ENCODE results near the gene NCAPD2. TPM values are rescaled to one million over a fixed set of nuclear protein-coding genes. Genes with fewer than 3 reads are reported as not detected.

NCAPD2 gene
- total RNA-seq, 1 experiment from 2014 or later = 103 TPM

- no peak overlapping the region for H3K4me2 ChIP-seq (ENCODE audit: low read depth, low read length, poor library complexity, severe bottlenecking)
Observed at GRCh38 chr12:6541371-6542165, 47.7 kb downstream of the NCAPD2 start.

GRCh38 chr12:6542209-6543009, 48.5 kb downstream of the NCAPD2 start:
- H4K20me1 ChIP-seq (ENCODE audit: insufficient read depth, low read depth, low read length) = peaks cover 3% of the 10 kb centered on the region; the same call in 1 of the 2 replicates
- H3K9ac ChIP-seq (ENCODE audit: low read length) = no peak overlapping the region
- H2AFZ ChIP-seq (ENCODE audit: low read length) = no peak overlapping the region
- H3K9me2 ChIP-seq (replicated peaks; ENCODE audit: insufficient read depth, low read length) = no peaks in the 10 kb centered on the region
- DNase-seq = no peak
- H3K79me2 ChIP-seq (ENCODE audit: low read length) = no peaks in the 10 kb centered on the region
- H3K27ac ChIP-seq (ENCODE audit: low read length) = no peak overlapping the region
- H3K4me2 ChIP-seq (ENCODE audit: low read depth, low read length, poor library complexity, severe bottlenecking) = no peak overlapping the region
- H3K27me3 ChIP-seq (ENCODE audit: low read length) = no peaks in the 10 kb centered on the region
- H3K9me3 ChIP-seq (ENCODE audit: low read length) = no peaks in the 10 kb centered on the region
- H3K4me3 ChIP-seq (ENCODE audit: low read length) = no peak overlapping the region
- peaks cover 36% of the 10 kb centered on the region for H3K4me1 ChIP-seq (ENCODE audit: low read length)
- peaks cover 3% of the 10 kb centered on the region; the same call in 1 of the 2 replicates for H3K36me3 ChIP-seq (ENCODE audit: insufficient read depth, low read length)

More at GRCh38 chr12:6541371-6542165, 47.7 kb downstream of the NCAPD2 start:
- H3K4me3 ChIP-seq (ENCODE audit: low read length) = no peak overlapping the region
- no peaks in the 10 kb centered on the region for H3K9me2 ChIP-seq (replicated peaks; ENCODE audit: insufficient read depth, low read length)
- peak overlapping the region; percentile 96; the same call in 1 of the 2 replicates for H3K27ac ChIP-seq (ENCODE audit: low read length)
- H3K36me3 ChIP-seq (ENCODE audit: insufficient read depth, low read length) = peaks cover 6% of the 10 kb centered on the region
- DNase-seq = no peak
- no peak overlapping the region for H3K9ac ChIP-seq (ENCODE audit: low read length)
- H4K20me1 ChIP-seq (ENCODE audit: insufficient read depth, low read depth, low read length) = peaks cover 5% of the 10 kb centered on the region; the same call in 1 of the 2 replicates
- peaks cover 44% of the 10 kb centered on the region for H3K4me1 ChIP-seq (ENCODE audit: low read length)
- H3K79me2 ChIP-seq (ENCODE audit: low read length) = no peaks in the 10 kb centered on the region
- H3K27me3 ChIP-seq (ENCODE audit: low read length) = no peaks in the 10 kb centered on the region
- H3K9me3 ChIP-seq (ENCODE audit: low read length) = no peaks in the 10 kb centered on the region
- H2AFZ ChIP-seq (ENCODE audit: low read length) = no peak overlapping the region

- DNase-seq = no peak
- Histone ChIP-seq H3K4me3 (ENCODE audit: low read length) (no peak overlapping the region), H3K9ac (ENCODE audit: low read length) (no peak overlapping the region), H3K4me2 (ENCODE audit: low read depth, low read length, poor library complexity, severe bottlenecking) (no peak overlapping the region), H3K4me1 (ENCODE audit: low read length) (peaks cover 2% of the 10 kb centered on the region; the same call in 1 of the 2 replicates), H2AFZ (ENCODE audit: low read length) (no peak overlapping the region), H4K20me1 (ENCODE audit: insufficient read depth, low read depth, low read length) (peaks cover 3% of the 10 kb centered on the region; the same call in 1 of the 2 replicates), H3K79me2 (ENCODE audit: low read length) (peaks cover 6% of the 10 kb centered on the region), H3K27ac (ENCODE audit: low read length) (no peak overlapping the region), H3K27me3 (ENCODE audit: low read length) (no peaks in the 10 kb centered on the region), H3K36me3 (ENCODE audit: insufficient read depth, low read length) (peaks cover 3% of the 10 kb centered on the region; the same call in 1 of the 2 replicates), H3K9me3 (ENCODE audit: low read length) (no peaks in the 10 kb centered on the region), H3K9me2 (replicated peaks; ENCODE audit: insufficient read depth, low read length) (no peaks in the 10 kb centered on the region)
Observed at GRCh38 chr12:6546016-6546415, 52.1 kb downstream of the NCAPD2 start.

DNA sequence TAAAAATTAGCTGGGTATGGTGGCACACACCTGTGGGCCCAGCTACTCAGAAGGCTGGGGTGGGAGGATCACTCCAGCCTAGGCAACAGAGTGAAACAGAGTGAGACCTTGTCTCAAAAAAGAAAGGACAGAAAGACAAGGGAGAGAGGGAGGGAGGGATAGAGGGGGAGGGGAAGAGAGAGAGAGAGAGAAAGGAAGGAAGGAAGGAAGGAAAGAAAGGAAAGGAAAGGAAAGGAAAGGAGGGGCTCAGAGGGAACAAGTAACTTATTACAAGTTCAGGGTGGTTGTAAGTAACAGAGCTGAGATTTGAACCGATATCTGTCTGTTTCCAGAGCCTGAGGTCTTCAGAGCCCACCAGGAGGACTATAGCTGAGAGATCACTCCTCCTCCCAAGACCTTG, 53.7 kb downstream of the NCAPD2 start:
- Histone ChIP-seq H3K79me2 (ENCODE audit: low read length) (peaks cover 21% of the 10 kb centered on the region), H3K4me1 (ENCODE audit: low read length) (no peaks in the 10 kb centered on the region), H3K27me3 (ENCODE audit: low read length) (no peaks in the 10 kb centered on the region), H3K27ac (ENCODE audit: low read length) (no peak overlapping the region), H3K36me3 (ENCODE audit: insufficient read depth, low read length) (peaks cover 11% of the 10 kb centered on the region; the same call in 1 of the 2 replicates), H3K9ac (ENCODE audit: low read length) (no peak overlapping the region), H3K9me3 (ENCODE audit: low read length) (no peaks in the 10 kb centered on the region), H3K4me2 (ENCODE audit: low read depth, low read length, poor library complexity, severe bottlenecking) (no peak overlapping the region), H2AFZ (ENCODE audit: low read length) (no peak overlapping the region), H3K4me3 (ENCODE audit: low read length) (no peak overlapping the region), H4K20me1 (ENCODE audit: insufficient read depth, low read depth, low read length) (0 out of 2 replicates have a peak, but pooled peaks cover 5% of the 10 kb centered on the region), H3K9me2 (replicated peaks; ENCODE audit: insufficient read depth, low read length) (no peaks in the 10 kb centered on the region)
- DNase-seq = no peak

- H3K4me2 ChIP-seq (ENCODE audit: low read depth, low read length, poor library complexity, severe bottlenecking) = no peak overlapping the region
- no peak overlapping the region for H3K4me3 ChIP-seq (ENCODE audit: low read length)
- peaks cover 5% of the 10 kb centered on the region; the same call in 1 of the 2 replicates for H4K20me1 ChIP-seq (ENCODE audit: insufficient read depth, low read depth, low read length)
- no peak overlapping the region for H3K27ac ChIP-seq (ENCODE audit: low read length)
- no peaks in the 10 kb centered on the region for H3K27me3 ChIP-seq (ENCODE audit: low read length)
- DNase-seq = no peak
- H3K4me1 ChIP-seq (ENCODE audit: low read length) = peaks cover 3% of the 10 kb centered on the region; the same call in 1 of the 2 replicates
- H3K79me2 ChIP-seq (ENCODE audit: low read length) = peaks cover 25% of the 10 kb centered on the region
- H3K9me3 ChIP-seq (ENCODE audit: low read length) = no peaks in the 10 kb centered on the region
- no peak overlapping the region for H3K9ac ChIP-seq (ENCODE audit: low read length)
- H3K9me2 ChIP-seq (replicated peaks; ENCODE audit: insufficient read depth, low read length) = no peaks in the 10 kb centered on the region
- H2AFZ ChIP-seq (ENCODE audit: low read length) = no peak overlapping the region
- peaks cover 15% of the 10 kb centered on the region; the same call in 1 of the 2 replicates for H3K36me3 ChIP-seq (ENCODE audit: insufficient read depth, low read length)
Observed at GRCh38 chr12:6547987-6548386, 54.1 kb downstream of the NCAPD2 start.

- Histone ChIP-seq H2AFZ (ENCODE audit: low read length) (no peak overlapping the region), H3K4me2 (ENCODE audit: low read depth, low read length, poor library complexity, severe bottlenecking) (no peak overlapping the region), H3K9ac (ENCODE audit: low read length) (no peak overlapping the region), H4K20me1 (ENCODE audit: insufficient read depth, low read depth, low read length) (peaks cover 5% of the 10 kb centered on the region; the same call in 1 of the 2 replicates), H3K9me3 (ENCODE audit: low read length) (no peaks in the 10 kb centered on the region), H3K36me3 (ENCODE audit: insufficient read depth, low read length) (peaks cover 17% of the 10 kb centered on the region; the same call in 1 of the 2 replicates), H3K4me3 (ENCODE audit: low read length) (no peak overlapping the region), H3K9me2 (replicated peaks; ENCODE audit: insufficient read depth, low read length) (no peaks in the 10 kb centered on the region), H3K79me2 (ENCODE audit: low read length) (peaks cover 31% of the 10 kb centered on the region), H3K27me3 (ENCODE audit: low read length) (no peaks in the 10 kb centered on the region), H3K27ac (ENCODE audit: low read length) (no peak overlapping the region), H3K4me1 (ENCODE audit: low read length) (peaks cover 8% of the 10 kb centered on the region)
- no peak for DNase-seq
Observed at GRCh38 chr12:6548556-6548955, 54.7 kb downstream of the NCAPD2 start.

DNA sequence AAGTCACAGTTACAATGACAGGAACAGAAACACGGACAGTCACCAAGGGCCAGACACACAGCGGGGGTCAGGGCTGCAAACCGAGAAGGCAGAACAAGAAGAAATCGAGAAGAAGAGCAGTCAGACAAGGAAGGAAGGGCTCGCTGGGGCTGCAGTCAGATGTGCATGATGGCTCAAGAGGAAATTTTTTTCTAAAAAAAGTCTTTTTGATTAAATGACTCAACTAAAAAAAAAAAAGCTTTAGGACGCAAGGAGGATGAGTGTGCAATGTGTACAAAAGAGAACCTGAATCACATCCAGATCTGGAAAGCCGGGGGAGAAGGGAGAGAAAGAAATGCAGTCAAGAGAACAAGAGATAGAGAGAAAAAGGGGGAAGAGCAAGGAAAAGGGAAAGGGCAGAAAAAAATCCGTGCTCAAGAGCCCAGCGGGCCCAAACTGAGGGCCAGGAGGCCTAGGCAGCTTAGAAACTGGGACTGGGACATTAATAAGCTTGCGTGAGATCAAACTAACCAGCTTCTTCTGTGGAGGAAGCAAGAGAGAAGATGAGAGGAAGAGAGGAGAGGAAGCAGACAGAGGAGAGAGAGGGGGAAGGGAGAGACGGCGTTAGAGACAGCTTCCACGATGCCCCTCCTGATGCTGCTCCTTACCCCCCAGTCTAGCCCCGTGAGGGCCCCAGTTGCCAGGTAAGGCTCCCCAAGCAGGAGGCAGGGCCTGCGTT, 55.2 kb downstream of the NCAPD2 start:
- Histone ChIP-seq H3K27me3 (ENCODE audit: low read length) (no peaks in the 10 kb centered on the region), H3K4me3 (ENCODE audit: low read length) (no peak overlapping the region), H3K36me3 (ENCODE audit: insufficient read depth, low read length) (peaks cover 17% of the 10 kb centered on the region; the same call in 1 of the 2 replicates), H3K9me3 (ENCODE audit: low read length) (no peaks in the 10 kb centered on the region), H3K27ac (ENCODE audit: low read length) (no peak overlapping the region), H3K4me1 (ENCODE audit: low read length) (peaks cover 13% of the 10 kb centered on the region), H3K79me2 (ENCODE audit: low read length) (peaks cover 37% of the 10 kb centered on the region), H3K9ac (ENCODE audit: low read length) (no peak overlapping the region), H3K9me2 (replicated peaks; ENCODE audit: insufficient read depth, low read length) (no peaks in the 10 kb centered on the region), H4K20me1 (ENCODE audit: insufficient read depth, low read depth, low read length) (peaks cover 5% of the 10 kb centered on the region; the same call in 1 of the 2 replicates), H2AFZ (ENCODE audit: low read length) (no peak overlapping the region), H3K4me2 (ENCODE audit: low read depth, low read length, poor library complexity, severe bottlenecking) (no peak overlapping the region)
- DNase-seq = no peak

All from Karpas-422 (cell line).